ENCODE results near the gene NUP50.

DNA sequence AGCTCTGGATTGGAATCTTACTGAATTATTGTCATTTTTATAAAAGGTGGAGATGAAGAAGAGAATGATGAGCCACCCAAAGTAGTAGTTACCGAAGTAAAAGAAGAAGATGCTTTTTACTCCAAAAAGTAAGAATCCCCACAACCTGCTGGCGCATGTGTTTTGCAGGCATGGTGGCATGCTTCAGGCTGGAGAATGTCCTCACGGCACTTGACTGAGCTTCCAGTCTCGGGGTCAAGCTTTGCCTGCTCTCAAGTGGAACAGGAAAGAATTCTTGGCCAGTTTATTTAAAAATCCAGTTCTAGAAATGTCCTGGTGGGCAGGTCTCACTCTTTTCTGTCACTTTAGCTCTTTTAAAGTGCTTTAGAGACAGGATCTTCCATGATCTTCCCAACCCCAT is 17.5 kb downstream of the NUP50 start:
- TF ChIP-seq, protein P1, sequence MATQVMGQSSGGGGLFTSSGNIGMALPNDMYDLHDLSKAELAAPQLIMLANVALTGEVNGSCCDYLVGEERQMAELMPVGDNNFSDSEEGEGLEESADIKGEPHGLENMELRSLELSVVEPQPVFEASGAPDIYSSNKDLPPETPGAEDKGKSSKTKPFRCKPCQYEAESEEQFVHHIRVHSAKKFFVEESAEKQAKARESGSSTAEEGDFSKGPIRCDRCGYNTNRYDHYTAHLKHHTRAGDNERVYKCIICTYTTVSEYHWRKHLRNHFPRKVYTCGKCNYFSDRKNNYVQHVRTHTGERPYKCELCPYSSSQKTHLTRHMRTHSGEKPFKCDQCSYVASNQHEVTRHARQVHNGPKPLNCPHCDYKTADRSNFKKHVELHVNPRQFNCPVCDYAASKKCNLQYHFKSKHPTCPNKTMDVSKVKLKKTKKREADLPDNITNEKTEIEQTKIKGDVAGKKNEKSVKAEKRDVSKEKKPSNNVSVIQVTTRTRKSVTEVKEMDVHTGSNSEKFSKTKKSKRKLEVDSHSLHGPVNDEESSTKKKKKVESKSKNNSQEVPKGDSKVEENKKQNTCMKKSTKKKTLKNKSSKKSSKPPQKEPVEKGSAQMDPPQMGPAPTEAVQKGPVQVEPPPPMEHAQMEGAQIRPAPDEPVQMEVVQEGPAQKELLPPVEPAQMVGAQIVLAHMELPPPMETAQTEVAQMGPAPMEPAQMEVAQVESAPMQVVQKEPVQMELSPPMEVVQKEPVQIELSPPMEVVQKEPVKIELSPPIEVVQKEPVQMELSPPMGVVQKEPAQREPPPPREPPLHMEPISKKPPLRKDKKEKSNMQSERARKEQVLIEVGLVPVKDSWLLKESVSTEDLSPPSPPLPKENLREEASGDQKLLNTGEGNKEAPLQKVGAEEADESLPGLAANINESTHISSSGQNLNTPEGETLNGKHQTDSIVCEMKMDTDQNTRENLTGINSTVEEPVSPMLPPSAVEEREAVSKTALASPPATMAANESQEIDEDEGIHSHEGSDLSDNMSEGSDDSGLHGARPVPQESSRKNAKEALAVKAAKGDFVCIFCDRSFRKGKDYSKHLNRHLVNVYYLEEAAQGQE (IDR thresholded peaks at IDR 0.05; ENCODE audit: insufficient read depth in 1 of 2, low read depth in 2 of 2, low read length in 2 of 2): no peak
- no peak for TF ChIP-seq POLR2AphosphoS5 (IDR thresholded peaks at IDR 0.05; ENCODE audit: low read depth, low read length)
- no peak for TF ChIP-seq TAF1 (IDR thresholded peaks at IDR 0.05; ENCODE audit: borderline replicate concordance, insufficient read depth, low read length)
- TF ChIP-seq SIN3A (IDR thresholded peaks at IDR 0.05; ENCODE audit: borderline replicate concordance, insufficient read depth, low read length): no peak
- no peak for TF ChIP-seq FOXP2 (optimal IDR thresholded peaks at IDR 0.05; ENCODE audit: borderline replicate concordance, extremely low read depth, extremely low read length, insufficient read depth)
